GM18873 (cell line): ENCODE data around the gene EXD3.
"Not testable (repeated sequence)": the region's sequence is repeated elsewhere in the genome, so short reads cannot be mapped to it uniquely, and the experiment has no call there.

ENCODE experiments used
- ATAC-seq: cut with Tn5 transposase; IDR thresholded peaks from one replicate; pipeline ENCODE4 v1.9.1; 2021; ENCODE audit warnings: mild to moderate bottlenecking, moderate library complexity, moderate number of reproducible peaks; ENCODE audit not compliant: unreplicated experiment, low FRiP score

Gene EXD3, protein sequence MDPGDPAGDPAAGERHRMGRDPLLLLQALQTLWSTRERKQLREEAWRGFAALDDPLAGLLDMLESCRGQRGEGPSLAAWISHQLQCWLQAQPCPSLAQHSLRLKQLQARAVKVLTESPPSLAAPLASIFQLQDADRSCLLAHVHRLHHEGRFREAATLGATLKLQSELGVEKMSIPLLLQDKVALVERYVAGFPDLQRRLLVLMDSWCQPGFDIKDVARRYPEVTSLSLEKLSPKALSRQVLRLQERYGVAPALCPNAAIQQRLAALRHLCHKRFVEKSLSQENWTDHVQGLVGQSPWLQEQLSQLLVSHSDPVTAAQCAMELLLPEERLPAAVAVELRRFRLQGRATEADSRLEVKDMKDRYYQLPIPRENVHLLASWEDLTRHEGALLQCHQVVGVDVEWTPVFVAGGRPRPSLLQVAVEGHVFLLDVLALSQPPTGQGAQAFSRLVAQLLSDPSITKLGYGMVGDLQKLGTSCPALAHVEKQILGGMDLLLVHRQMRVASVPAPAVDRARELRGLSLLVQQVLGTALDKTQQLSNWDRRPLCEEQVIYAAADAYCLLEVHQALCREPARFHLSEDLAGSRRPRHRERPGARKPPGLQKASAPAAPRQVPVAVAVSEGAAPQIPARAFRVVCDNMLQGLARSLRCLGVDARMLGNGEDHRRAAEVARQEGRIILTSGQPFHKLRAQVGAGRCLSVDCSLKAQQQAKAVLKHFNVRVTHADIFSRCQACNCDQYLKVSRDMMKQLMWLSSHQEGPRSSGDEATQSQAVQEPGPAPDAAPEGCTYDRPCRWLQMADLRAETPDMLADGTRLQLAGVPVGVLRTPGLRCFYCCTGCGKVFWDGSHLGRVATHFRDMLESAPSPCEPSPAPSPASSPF

DNA sequence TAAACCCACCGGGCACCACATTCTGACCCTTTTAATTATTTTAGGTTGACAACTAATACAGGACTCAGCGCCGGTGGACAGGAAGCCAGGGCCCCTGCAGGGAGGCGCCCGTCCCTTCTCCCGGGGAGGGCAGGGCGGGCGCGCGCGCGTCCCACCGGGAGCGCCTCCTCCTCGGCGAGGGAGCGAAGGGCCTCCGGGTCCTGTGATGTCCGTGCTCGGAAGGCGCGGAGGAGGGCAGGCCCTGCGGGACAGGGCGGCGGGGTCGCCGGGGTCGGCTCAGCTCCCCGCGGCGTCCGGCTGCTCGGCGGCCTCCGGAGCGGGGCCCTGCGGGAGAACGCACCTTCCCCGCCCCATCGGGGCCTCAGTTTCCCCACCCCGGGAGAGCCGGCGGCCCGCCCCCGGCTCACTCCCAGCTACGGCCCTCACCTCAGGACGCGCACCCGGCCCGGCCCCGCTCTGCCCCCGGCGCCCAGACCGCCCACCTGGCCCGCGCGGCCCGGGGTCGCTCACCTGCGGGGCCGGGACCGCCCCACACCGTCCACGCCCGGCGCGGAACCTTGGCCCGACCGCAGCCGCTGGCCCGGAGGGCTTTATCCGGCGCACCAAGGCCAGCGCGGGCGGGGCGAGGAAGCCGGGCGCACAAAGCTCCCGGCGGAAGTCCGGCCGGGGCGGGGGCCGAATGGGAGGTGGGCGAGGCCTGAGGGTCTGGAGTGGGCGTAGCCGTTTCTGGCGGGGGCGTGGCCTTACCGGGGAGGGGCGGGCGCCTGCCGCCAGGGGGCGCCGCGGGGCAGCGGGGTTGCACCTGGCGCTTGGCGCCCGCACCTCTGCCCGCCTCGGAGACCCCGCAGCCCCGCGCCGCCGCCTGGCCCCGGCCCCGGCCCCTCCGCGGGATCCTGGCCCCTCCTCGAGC lies at the start of gene EXD3, which contains the start of gene NOXA1:
EXD3 (minus strand) TSS at position 559 of the 910 bp plus-strand sequence. CDS start 27,805 bp downstream, outside the sequence.
NOXA1 (plus strand) TSS at position 790 of the 910 bp plus-strand sequence. CDS start 137 bp downstream, outside the sequence.
- peak; percentile 71 for ATAC-seq

DNA sequence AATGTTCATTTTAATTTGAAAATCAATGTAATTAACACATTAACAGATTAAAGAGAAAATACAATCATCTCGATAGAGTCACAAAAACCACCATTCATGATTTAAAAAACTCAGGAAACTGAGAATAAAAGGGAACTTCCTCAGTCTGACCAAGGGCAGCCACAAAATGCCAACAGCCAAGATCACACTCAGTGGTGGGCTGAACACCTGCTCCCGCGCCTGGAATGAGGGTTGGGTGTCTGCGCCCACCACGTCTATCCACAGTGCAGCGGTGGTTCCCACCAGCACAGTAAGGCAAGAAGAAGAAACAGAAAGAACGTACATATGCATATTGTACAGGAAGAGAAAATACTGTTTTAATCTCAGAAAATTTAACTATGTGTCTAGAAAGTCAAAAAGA lies 47.8 kb upstream of the EXD3 start:
- ATAC-seq, result no peak

DNA sequence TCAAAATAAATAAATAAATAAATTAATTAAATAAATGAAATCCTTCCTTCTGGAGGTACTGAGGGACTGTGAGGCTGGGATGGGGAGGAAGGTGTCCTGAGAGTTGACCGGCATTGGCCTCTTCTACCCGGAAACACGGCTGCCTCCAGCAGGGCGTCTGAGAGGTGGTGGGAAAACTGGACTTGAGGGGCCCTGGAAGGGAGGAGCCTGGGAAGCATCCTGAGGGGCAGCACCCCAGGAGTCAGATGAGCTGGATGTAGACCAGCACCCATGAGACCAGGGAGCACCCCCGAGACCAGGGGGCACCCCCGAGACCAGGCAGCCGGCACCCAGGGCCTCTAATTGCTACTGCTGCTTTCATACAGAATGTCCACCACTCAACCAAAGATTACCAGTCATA lies 44.9 kb upstream of the EXD3 start:
- ATAC-seq, result no peak

GRCh38 chr9:137467161-137467581 lies 44.2 kb upstream of the EXD3 start:
- ATAC-seq, result no peak

GRCh38 chr9:137466389-137467085 lies 43.6 kb upstream of the EXD3 start:
- not testable (repeated sequence) for ATAC-seq

DNA sequence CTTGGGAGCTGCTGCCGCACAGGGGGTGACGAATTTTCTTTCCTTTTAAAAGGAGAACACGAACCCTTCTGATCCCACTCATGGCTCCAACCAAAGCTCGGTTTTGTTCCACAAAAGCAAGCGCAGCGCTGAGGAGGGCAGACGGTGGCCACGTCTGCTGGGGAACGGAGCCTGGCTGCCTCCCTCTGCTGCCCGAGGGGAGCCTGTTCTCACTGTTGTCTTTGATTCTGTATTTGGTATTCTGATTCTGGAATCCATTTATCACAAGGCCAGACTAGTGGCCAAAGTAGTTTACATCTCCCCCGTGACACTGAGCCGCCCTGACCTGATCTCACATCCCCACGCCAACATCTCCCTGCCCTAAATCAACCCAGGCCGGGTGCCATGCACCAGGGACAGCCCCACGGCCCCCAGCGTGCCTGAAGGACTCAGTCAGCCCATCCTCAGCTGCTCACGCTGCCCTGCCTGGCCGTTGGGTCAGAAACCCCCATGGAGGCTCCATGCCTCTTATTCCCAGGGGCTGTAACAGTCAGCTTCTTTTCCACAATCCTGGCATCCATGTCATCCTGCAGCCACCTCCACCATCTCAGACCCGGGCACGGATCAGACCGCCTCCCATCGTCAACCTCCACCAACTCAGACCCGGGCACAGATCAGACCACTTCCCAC lies 42.9 kb upstream of the EXD3 start:
- ATAC-seq, result no peak

DNA sequence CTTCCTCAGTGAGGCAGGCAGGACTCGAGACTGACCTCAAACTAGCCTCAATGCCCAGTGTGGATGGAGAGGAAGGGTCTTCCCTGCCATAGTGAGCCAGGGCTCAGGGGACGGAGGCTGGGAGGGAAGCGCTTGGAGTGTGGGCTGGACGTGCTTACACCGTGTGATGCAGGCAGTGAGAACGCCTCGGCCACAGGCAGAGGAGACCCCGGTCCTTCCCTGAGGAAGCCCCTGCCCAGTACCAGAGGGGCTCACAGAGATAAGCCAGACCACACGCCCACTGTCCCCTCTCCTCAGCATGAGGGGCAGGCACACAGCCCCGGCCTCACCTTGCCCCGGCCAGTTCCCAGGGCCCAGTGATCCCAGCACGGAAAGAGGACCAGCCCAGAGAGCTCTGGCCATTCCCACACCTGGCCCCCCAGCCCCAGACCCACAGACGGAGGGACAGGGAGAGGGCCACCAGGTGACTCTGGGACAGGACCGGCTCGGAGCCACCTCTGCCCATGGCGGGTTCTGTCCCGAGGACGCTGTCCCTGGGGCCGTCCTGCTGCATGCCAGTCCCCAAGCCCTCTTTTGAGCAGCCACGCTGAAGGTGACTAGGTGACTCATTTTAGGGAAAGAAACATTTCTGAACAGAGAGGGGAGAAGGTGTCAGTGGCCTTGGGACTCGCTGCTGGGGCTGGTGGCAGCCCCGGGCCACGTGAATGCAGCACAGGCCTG lies 42.2 kb upstream of the EXD3 start:
- ATAC-seq, result no peak

DNA sequence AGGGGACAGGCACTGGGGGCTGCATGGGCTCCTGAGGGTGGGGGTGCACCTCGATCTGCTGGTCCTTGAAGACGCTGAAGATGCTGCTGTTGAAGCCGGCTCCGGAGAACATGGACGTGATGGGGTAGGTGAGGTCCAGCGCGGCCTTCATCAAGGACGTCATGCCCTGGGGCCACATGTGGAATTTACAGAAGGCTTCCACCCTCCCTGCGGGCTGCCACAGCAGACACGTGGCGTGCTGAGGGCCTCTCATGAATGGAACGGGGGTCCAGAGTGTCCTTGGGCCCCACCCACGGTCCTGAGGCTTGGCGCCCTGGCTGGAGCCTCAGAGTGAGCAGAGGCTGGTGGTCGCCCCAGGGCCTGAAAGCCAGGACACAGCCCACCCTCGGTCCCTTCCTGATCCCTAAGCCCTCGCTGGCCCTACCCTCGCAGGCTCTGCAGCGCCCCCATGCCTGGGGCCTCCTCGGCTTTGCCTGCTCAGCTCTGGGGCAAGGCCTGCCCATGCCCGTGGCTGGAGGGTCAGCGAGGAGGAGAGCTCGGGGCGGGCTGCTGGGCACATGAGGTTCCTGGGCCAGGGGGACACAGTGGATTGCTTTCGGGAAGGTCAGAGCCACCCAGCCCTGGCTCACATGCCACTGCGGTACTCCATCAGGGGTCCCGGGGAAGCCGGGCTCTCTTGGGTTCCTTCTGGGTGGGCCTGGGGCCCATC lies 41.5 kb upstream of the EXD3 start:
- no peak for ATAC-seq

DNA sequence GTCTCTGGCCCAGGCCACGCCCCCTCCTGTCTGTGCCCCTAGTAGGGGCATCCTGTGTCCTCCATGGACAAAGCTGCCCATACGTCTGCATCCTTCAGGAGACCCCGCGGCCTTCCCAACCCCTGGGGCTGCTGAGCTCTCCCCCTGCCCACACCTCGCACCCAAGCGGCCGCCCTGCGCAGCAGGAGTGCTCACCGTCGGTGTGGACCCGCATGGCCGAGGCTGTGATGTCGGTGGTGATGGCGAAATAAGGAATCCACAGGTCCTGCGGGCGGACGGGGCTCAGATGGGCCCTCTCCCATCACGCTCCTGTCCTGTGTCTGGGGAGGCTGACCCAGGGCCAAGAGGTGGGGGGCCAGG lies 40.9 kb upstream of the EXD3 start:
- no peak for ATAC-seq

GRCh38 chr9:137462986-137463930 lies 40.3 kb upstream of the EXD3 start:
- ATAC-seq, result no peak

GRCh38 chr9:137462396-137462985 lies 39.5 kb upstream of the EXD3 start:
- no peak for ATAC-seq

DNA sequence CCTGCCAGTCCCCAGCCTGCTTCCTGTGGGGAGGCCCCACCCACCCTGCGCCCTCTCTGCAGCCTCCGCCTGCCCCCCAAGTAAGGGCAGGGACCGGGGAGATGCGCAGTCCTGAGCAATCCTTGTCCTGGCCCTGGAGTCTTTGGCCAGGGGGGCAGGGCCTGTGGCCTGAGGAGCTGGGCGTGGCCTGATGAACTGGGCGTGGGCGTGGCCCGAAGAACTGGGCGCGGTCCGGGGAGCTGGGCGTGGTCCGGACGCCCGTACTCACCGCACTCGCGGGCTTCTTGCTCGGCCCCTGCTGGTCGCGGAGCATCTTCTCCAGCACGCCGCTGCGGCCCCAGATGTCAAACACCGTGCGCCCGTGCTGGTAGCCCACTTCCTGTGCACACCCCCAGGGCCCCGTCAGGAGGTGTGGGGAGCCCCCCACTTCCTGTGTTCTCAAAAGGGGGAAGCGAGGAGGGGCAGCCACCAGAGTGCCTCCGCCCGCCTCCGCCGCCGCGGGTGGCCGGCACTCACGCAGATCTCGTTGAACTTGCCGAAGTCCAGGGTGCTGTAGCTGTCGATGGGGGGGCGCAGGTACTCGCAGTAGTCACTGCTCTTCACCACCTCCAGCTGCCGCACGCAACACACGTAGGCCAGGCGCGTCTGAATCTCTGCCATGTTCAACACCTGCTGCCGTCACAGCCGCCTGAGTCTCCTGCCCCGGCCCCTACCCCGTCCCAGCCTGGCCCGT lies 38.9 kb upstream of the EXD3 start:
- ATAC-seq, result no peak

DNA sequence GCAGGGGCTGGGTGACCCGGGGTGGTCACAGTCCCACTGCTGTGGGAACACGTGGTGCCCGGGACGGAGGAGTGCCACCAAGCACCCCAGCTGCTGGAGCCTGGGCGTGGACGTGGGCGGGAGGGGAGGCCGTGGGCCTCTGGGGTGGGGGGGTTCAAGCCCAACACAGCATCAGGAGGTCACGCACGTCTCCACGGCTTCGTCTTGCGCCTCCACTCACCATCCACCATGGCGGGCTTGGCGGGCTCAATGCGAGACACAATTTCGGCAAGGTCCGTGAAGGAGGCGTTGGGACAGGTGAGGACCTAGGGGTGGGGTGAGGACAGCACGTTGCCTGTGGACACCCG lies 38.3 kb upstream of the EXD3 start:
- no peak for ATAC-seq

GRCh38 chr9:137460363-137461315 lies 37.7 kb upstream of the EXD3 start:
- ATAC-seq, result no peak
